Neuronal stem cell (in vitro differentiated cells): Measurements from ENCODE around the gene JMJD6.

Experiments
- DNase-seq: peaks from one replicate; pipeline ENCODE4 v3.0.0-alpha.2; 2013; ENCODE audit warnings: low spot score
- H2AFZ ChIP-seq: one replicate; pipeline ENCODE4 v1.6.1; 2013; ENCODE audit warnings: mild to moderate bottlenecking, low read length, inconsistent platforms
- H2AK5ac ChIP-seq: 2 replicates; pipeline ENCODE4 v1.6.1; 2013; ENCODE audit warnings: low read depth, mild to moderate bottlenecking, inconsistent platforms, low read length, moderate library complexity, mixed read lengths
- H2BK120ac ChIP-seq: 2 replicates; pipeline ENCODE4 v1.6.1; 2013; ENCODE audit warnings: low read depth, mild to moderate bottlenecking, inconsistent platforms, low read length, moderate library complexity, mixed read lengths
- H2BK12ac ChIP-seq: one replicate; pipeline ENCODE4 v1.6.1; 2013; ENCODE audit warnings: low read length, inconsistent platforms
- H2BK15ac ChIP-seq: 2 replicates; pipeline ENCODE4 v1.6.1; 2013; ENCODE audit warnings: mild to moderate bottlenecking, low read length, inconsistent platforms, mixed read lengths
- H2BK5ac ChIP-seq: one replicate; pipeline ENCODE4 v1.6.1; 2013; ENCODE audit warnings: inconsistent platforms, mild to moderate bottlenecking, low read length, moderate library complexity
- H3K14ac ChIP-seq: one replicate; pipeline ENCODE4 v1.6.1; 2013; ENCODE audit warnings: low read length, inconsistent platforms
- H3K18ac ChIP-seq: 2 replicates; pipeline ENCODE4 v1.6.1; 2013; ENCODE audit warnings: low read length, inconsistent platforms
- H3K23ac ChIP-seq: 2 replicates; pipeline ENCODE4 v1.6.1; 2013; ENCODE audit warnings: low read depth, mild to moderate bottlenecking, mixed read lengths, low read length, inconsistent platforms; ENCODE audit not compliant: poor library complexity
- H3K27ac ChIP-seq: replicated peaks from 3 replicates; pipeline ENCODE4 v1.5.1; 2013; ENCODE audit warnings: low read length, inconsistent platforms
- H3K27me3 ChIP-seq, 3 experiments: 2 replicates each; pipeline ENCODE4 v1.6.1; 2013; ENCODE audit warnings: low read length in 3 of 3, mild to moderate bottlenecking in 2 of 3, inconsistent platforms in 1 of 3, low read depth in 1 of 3, mixed read lengths in 1 of 3, moderate library complexity in 1 of 3; ENCODE audit not compliant: control insufficient read depth in 3 of 3, insufficient read depth in 3 of 3
- H3K36me3 ChIP-seq, 2 donors: replicated peaks in 1 of 2; 2 replicates each; pipeline ENCODE4 v1.6.1; 2013; ENCODE audit warnings: low read length in 2 of 2; ENCODE audit not compliant: control insufficient read depth in 2 of 2, insufficient read depth in 2 of 2
- H3K4ac ChIP-seq: 2 replicates; pipeline ENCODE4 v1.6.1; 2013; ENCODE audit warnings: inconsistent platforms, mild to moderate bottlenecking, low read length, moderate library complexity
- H3K4me1 ChIP-seq, 2 donors: 1 replicate in 1 of 2; 2 replicates in 1 of 2; pipeline ENCODE4 v1.6.1; 2013; ENCODE audit warnings: low read length in 2 of 2, low read depth in 1 of 2; ENCODE audit not compliant: control insufficient read depth in 2 of 2, insufficient read depth in 1 of 2
- H3K4me2 ChIP-seq: one replicate; pipeline ENCODE4 v1.6.1; 2013; ENCODE audit warnings: mild to moderate bottlenecking, low read length, inconsistent platforms; ENCODE audit not compliant: insufficient read depth, poor library complexity, severe bottlenecking
- H3K4me3 ChIP-seq, 2 donors: 2 replicates each; pipeline ENCODE4 v1.5.1; 2013; ENCODE audit warnings: low read length in 2 of 2, mild to moderate bottlenecking in 2 of 2, inconsistent platforms in 1 of 2, moderate library complexity in 1 of 2
- H3K79me1 ChIP-seq: one replicate; pipeline ENCODE4 v1.6.1; 2013; ENCODE audit warnings: low read depth, mild to moderate bottlenecking, inconsistent platforms, low read length, moderate library complexity
- H3K9ac ChIP-seq: one replicate; pipeline ENCODE4 v1.6.1; 2013; ENCODE audit warnings: mild to moderate bottlenecking, low read depth, low read length, inconsistent platforms; ENCODE audit not compliant: poor library complexity
- H3K9me3 ChIP-seq, 2 donors: replicated peaks in 1 of 2; 2 replicates each; pipeline versions ENCODE3 to v1.6.1; 2013; ENCODE audit warnings: low read length in 2 of 2, mild to moderate bottlenecking in 2 of 2, inconsistent platforms in 1 of 2, low read depth in 1 of 2, mixed read lengths in 1 of 2, moderate library complexity in 1 of 2; ENCODE audit not compliant: control insufficient read depth in 2 of 2, insufficient read depth in 1 of 2
- H4K8ac ChIP-seq: one replicate; pipeline ENCODE4 v1.6.1; 2013; ENCODE audit warnings: low read depth, mild to moderate bottlenecking, inconsistent platforms, low read length, moderate library complexity
- H4K91ac ChIP-seq: one replicate; pipeline ENCODE4 v1.6.1; 2013; ENCODE audit warnings: low read length, low read depth, mild to moderate bottlenecking, inconsistent platforms; ENCODE audit not compliant: poor library complexity
- WGBS, 2 donors: extraction: QIAGEN DNeasy Blood & Tissue Kit; methylation state at CpG; one replicate each; pipeline ENCODE4 v1.1.7; 2013; ENCODE audit warnings: missing lambda C conversion rate in 2 of 2, mixed read lengths in 1 of 2; ENCODE audit not compliant: insufficient read length in 2 of 2, insufficient replicate concordance in 1 of 2; ENCODE audit errors: extremely low coverage in 2 of 2; 5-methylcytosine and 5-hydroxymethylcytosine counted together

Gene JMJD6

DNA sequence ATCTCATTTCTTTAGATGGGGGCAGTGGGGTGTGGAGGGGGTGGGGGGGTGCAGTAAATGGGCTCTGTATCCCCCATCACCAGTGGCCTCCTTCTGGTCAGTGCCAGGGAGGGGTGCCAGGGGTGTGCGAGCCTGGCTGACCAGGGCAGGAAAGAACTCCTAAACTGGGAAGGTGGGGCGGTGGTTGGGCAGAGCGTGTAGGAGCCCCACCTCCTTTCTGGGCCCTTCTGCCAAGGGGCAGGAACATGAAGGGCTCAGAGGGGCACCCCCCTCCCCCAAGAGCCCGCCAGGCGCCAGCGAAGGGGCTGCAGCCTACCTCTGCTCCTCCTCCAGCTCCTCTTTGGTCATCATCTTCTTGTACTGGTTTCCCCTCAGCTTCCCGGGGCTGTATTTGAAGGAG lies 41.6 kb downstream of the JMJD6 start:
- DNase-seq = no peak
- no peak overlapping the region for H4K8ac ChIP-seq
- no peak overlapping the region for H2BK15ac ChIP-seq
- no peak overlapping the region for H2AK5ac ChIP-seq
- H2BK12ac ChIP-seq = no peak overlapping the region
- H3K27me3 ChIP-seq = no peaks in the 10 kb centered on the region
- H3K36me3 ChIP-seq = peaks cover 2 to 6% of the 10 kb centered on the region in 2 donors
- H3K79me1 ChIP-seq = peaks cover 2% of the 10 kb centered on the region
- H2BK5ac ChIP-seq = no peak overlapping the region
- peaks cover 10 to 21% of the 10 kb centered on the region in 2 donors for H3K4me1 ChIP-seq
- no CpG with 5 or more reads among the region's 7 CpGs for WGBS, 2 donors
- H3K4ac ChIP-seq = no peak overlapping the region
- no peak overlapping the region for H3K23ac ChIP-seq
- H3K18ac ChIP-seq = no peak overlapping the region
- H4K91ac ChIP-seq = no peak overlapping the region
- no peak overlapping the region for H3K14ac ChIP-seq
- H3K9me3 ChIP-seq = no peaks in the 10 kb centered on the region
- no peak overlapping the region for H3K27ac ChIP-seq
- H3K4me2 ChIP-seq = no peak overlapping the region
- H2BK120ac ChIP-seq = no peak overlapping the region
- no peak overlapping the region for H3K4me3 ChIP-seq
- no peak overlapping the region for H2AFZ ChIP-seq
- no peak overlapping the region for H3K9ac ChIP-seq

DNA sequence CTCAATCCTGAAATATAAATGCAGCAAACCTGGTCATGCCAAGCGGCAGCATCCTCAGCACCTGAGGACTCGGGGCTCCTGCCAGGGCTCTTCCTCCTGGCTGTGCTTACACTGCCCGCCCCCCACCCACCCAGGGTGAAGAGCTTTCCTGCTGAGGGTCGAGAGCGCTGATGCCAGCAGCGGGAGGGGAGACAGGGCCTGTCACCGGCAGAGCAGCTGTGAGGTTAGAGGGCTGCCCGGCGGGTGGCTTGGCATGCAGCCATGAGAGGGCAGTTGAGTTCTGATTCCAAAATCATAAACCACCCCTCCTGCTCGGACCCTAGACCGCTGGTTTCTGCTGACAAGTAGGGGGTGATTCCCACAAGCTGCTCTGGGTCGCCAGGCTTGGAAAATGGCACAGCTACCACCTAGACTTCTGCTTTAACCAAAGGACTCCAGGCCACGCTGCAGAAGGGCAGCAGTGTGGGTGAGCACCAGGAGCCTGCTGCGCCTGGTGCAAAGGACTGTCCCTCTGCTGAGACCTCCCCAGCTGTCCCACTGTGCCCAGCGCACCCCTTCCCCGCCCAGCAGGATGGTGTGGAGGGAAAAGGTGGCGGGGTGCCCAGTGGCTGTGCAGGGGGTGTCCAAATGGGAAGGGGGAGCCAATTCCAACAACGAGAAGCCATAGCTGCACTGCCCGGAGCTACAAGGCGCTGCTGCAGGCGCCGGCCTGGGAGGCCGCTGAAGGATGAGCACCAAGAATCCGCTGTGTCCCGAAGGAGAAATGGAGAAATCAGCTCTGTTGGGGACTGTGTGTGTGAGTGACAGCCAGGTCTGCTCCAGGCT lies 42.3 kb downstream of the JMJD6 start:
- WGBS, 2 donors = no CpG with 5 or more reads among the region's 25 CpGs
- Histone ChIP-seq H3K27ac (no peak overlapping the region), H2BK120ac (no peak overlapping the region), H3K4me3 (no peak overlapping the region), H2BK15ac (no peak overlapping the region), H3K27me3 (no peaks in the 10 kb centered on the region), H3K4me2 (no peak overlapping the region), H4K8ac (no peak overlapping the region), H2BK5ac (no peak overlapping the region), H3K18ac (peak overlapping the region; percentile 24), H3K14ac (no peak overlapping the region), H3K79me1 (peaks cover 2% of the 10 kb centered on the region), H3K23ac (peak overlapping the region; percentile 1), H4K91ac (no peak overlapping the region), H2BK12ac (no peak overlapping the region), H3K36me3 (peaks cover 2 to 6% of the 10 kb centered on the region in 2 donors), H3K9me3 (no peaks in the 10 kb centered on the region), H3K9ac (peak overlapping the region; percentile 9), H2AK5ac (peak overlapping the region; percentile 1), H3K4ac (no peak overlapping the region), H2AFZ (no peak overlapping the region), H3K4me1 (peaks cover 10 to 19% of the 10 kb centered on the region in 2 donors)
- DNase-seq = no peak

DNA sequence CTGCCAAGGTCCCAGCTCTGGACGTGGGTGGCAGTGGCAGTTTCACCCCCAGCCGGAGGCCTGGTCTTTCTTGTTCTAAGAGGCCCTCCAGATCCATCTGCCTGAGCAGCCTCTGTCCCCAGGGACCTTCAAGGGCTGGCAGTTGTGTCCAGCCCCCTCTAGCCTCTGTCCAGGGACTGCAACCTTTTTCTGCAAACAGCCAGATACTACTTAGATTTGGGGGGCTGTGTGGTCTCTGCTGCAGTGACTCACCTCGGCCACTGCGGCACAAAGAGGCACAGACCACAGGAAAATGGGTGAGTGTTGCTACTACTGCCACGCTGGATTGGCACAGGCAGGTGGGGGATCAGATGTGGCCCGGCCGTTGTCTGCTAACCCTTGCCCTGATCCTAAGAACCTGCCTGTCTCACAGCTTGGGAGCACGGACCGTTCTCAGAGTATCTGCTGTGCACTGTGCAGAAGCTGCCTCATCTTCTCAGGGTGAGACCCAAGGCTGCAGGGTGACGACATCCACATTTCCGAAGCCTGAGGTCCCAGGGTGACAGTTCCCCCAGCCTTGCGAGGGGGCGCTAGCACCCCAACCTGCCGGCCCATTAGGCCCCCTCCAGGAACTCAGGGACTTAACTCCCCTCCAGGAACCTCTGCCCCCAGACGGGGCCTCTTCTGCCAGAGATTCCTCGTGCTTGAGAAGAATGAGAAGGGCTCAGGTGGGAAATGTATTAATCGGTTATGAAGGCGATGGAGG lies 43.2 kb downstream of the JMJD6 start:
- Histone ChIP-seq H3K4me2 (no peak overlapping the region), H2BK120ac (peak overlapping the region; percentile 62), H3K79me1 (peaks cover 2% of the 10 kb centered on the region), H2AFZ (no peak overlapping the region), H2BK15ac (no peak overlapping the region), H3K27me3 (no peaks in the 10 kb centered on the region), H4K91ac (no peak overlapping the region), H2BK12ac (no peak overlapping the region), H3K18ac (peak overlapping the region; percentile 67), H3K4ac (no peak overlapping the region), H2BK5ac (no peak overlapping the region), H3K14ac (no peak overlapping the region), H3K4me3 (peak overlapping the region in 1 of 2 donors; percentile 13), H3K9me3 (no peaks in the 10 kb centered on the region), H3K36me3 (peaks cover 2 to 6% of the 10 kb centered on the region in 2 donors), H3K9ac (peak overlapping the region; percentile 47), H3K4me1 (peaks cover 10 to 13% of the 10 kb centered on the region in 2 donors), H3K27ac (no peak overlapping the region), H3K23ac (no peak overlapping the region), H4K8ac (no peak overlapping the region), H2AK5ac (peak overlapping the region; percentile 37)
- no peak for DNase-seq
- no CpG with 5 or more reads among the region's 18 CpGs for WGBS, 2 donors

DNA sequence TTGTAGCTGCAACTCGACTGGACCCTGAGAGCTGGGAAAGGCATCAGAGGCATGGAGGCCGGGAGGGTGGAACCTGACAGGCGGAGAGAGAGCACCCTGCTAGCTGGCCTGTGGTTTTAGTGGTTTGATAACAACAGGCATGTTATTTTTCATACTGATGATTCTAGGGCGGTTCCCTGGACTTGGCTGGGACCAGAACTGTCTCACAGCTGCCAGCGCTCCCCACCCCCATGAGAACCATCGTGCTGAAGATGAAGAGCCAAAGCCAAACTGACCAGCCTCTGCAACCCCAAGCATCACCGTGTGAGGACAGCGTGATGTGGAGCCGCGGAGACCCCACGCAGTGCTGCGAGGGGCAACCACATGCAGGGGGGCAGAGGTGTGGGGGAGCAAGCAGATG lies 44.1 kb downstream of the JMJD6 start:
- no peak for DNase-seq
- no peak overlapping the region for H2BK5ac ChIP-seq
- H3K4me3 ChIP-seq = no peak overlapping the region
- no peak overlapping the region for H3K27ac ChIP-seq
- peak overlapping the region; percentile 86 for H3K23ac ChIP-seq
- H3K4me2 ChIP-seq = no peak overlapping the region
- WGBS, 2 donors = no CpG with 5 or more reads among the region's 12 CpGs
- H3K4me1 ChIP-seq = peaks cover 6 to 8% of the 10 kb centered on the region in 2 donors
- peak overlapping the region; percentile 57 for H3K18ac ChIP-seq
- H2AK5ac ChIP-seq = no peak overlapping the region
- no peak overlapping the region for H2BK15ac ChIP-seq
- no peaks in the 10 kb centered on the region for H3K79me1 ChIP-seq
- H3K9ac ChIP-seq = no peak overlapping the region
- H2BK120ac ChIP-seq = peak overlapping the region; percentile 62
- no peak overlapping the region for H2AFZ ChIP-seq
- no peak overlapping the region for H4K91ac ChIP-seq
- H3K4ac ChIP-seq = no peak overlapping the region
- no peaks in the 10 kb centered on the region for H3K9me3 ChIP-seq
- peaks cover 6% of the 10 kb centered on the region in 2 donors for H3K36me3 ChIP-seq
- no peak overlapping the region for H3K14ac ChIP-seq
- no peak overlapping the region for H2BK12ac ChIP-seq
- no peaks in the 10 kb centered on the region for H3K27me3 ChIP-seq
- H4K8ac ChIP-seq = peak overlapping the region; percentile 95
